Stimulated activated CD8-positive, alpha-beta memory T cell treated with anti-CD3 and anti-CD28 coated beads, Interleukin-7, amount 100 ng/mL, for 48 hours (primary cell): ENCODE results near the gene CCDC159.
A peak's percentile ranks its signal among the peaks of the same experiment; 100 is the strongest.
"Not testable (repeated sequence)": the region's sequence is repeated elsewhere in the genome, so short reads cannot be mapped to it uniquely, and the experiment has no call there.

Source experiments
- DNase-seq, 2 donors: peaks; one replicate each; pipeline ENCODE4 v3.0.0-alpha.2; 2020; ENCODE audit warnings: low read depth in 1 of 2; ENCODE audit errors: extremely low read depth in 1 of 2

Gene CCDC159

GRCh38 chr19:11337080-11337479 lies 9.2 kb upstream of the CCDC159 start:
- DNase-seq: no peak

GRCh38 chr19:11338121-11338520 lies 8.2 kb upstream of the CCDC159 start:
- DNase-seq: no peak

- no peak for DNase-seq
Measured at GRCh38 chr19:11338569-11339253, 7.6 kb upstream of the CCDC159 start.

GRCh38 chr19:11339254-11340098 lies 6.8 kb upstream of the CCDC159 start, which contains the start of gene RAB3D:
Gene RAB3D (minus strand): TSS chr19:11339657. CDS start chr19:11337399, 2,258 bp downstream.
- peak; percentile 64 to 82 for DNase-seq

- DNase-seq: not testable (repeated sequence)
Measured at GRCh38 chr19:11340099-11340467, 6.2 kb upstream of the CCDC159 start.

GRCh38 chr19:11342429-11342828 lies 3.9 kb upstream of the CCDC159 start:
- DNase-seq: no peak

- no peak for DNase-seq
Measured at GRCh38 chr19:11345122-11345803, 1.1 kb upstream of the CCDC159 start.

- no peak for DNase-seq
Measured at GRCh38 chr19:11347546-11348039, 1.3 kb downstream of the CCDC159 start.

- DNase-seq: no peak
Measured at GRCh38 chr19:11349171-11349570, 2.9 kb downstream of the CCDC159 start.

GRCh38 chr19:11354102-11354501 lies 7.8 kb downstream of the CCDC159 start:
- not testable (repeated sequence) for DNase-seq

GRCh38 chr19:11355160-11356073 lies 9.1 kb downstream of the CCDC159 start, which contains the start of gene PLPPR2:
Gene PLPPR2 (plus strand): TSS chr19:11355432. CDS start chr19:11357674, 2,242 bp downstream.
- peak; percentile 59 to 77 for DNase-seq

- DNase-seq: no peak
Measured at GRCh38 chr19:11356074-11356397, 9.7 kb downstream of the CCDC159 start.

GRCh38 chr19:11356676-11357550 lies 10.6 kb downstream of the CCDC159 start:
- no peak for DNase-seq

- DNase-seq: no peak
Measured at GRCh38 chr19:11359421-11359820, 13.1 kb downstream of the CCDC159 start.

- no peak for DNase-seq
Measured at GRCh38 chr19:11361037-11361770, 14.9 kb downstream of the CCDC159 start.

- DNase-seq: no peak
Measured at GRCh38 chr19:11361771-11362731, 15.7 kb downstream of the CCDC159 start.

- no peak for DNase-seq
Measured at GRCh38 chr19:11363881-11364280, 17.6 kb downstream of the CCDC159 start.
